Renal cortex interstitium (tissue), 11 donors: Measurements from ENCODE around the gene RIBC1. TPM values are rescaled to one million over a fixed set of nuclear protein-coding genes. Genes with fewer than 3 reads are reported as not detected.

Experiments
- DNase-seq, 11 donors: peaks; one replicate each; pipeline ENCODE4 v3.0.0-alpha.2; 2013; ENCODE audit warnings: low read depth in 9 of 11, low spot score in 4 of 11; ENCODE audit errors: extremely low read depth in 1 of 11
- polyA plus RNA-seq, 3 donors: library from polyadenylated mRNA; unstranded; fragments of 120-200 nt; gene quantifications; one replicate each; pipeline ENCODE4 v1.2.1, GENCODE V29; 2013; ENCODE audit not compliant: insufficient read length in 3 of 3

The RIBC1 gene
- polyA plus RNA-seq, 3 donors = 4.9 to 5.3 (median 5.2) TPM

DNA sequence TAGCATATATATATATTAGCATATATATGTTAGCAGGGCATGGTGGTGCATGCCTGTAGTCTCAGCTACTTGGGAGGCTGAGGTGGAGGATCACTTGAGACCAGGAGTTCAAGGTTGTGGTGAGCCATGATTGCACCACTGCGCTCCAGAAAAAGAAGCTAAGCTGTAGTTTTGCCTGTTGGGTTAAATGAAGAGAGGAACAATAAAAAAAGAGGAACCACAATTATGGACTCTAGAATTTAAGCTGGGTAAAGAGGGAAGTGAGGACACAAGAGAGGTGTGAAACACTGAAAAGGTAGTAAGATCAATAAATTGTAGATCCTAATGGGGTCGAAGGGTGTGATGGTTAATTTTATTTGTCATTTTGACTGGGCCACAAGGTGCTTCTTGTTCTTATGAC is 52.0 kb downstream of the RIBC1 start:
- DNase-seq = no peak

DNA sequence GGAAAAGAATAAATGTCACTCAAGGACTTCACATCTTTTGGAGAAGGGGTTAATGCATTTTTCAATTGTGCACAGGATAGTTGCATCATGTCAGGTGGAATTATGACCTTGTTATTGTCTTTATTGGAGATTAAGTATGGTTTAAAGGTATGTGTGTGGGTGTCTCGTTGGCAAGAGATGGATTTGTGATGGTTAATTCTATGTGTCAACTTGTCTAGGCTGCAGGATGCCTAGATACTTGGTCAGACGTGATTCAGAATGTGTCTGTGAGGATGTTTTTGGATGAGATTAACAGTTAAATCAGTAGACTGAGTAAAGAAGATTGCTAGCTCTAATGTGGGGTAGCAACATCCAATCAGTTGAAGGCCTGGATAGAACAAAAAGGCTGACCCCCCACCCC is 53.7 kb downstream of the RIBC1 start:
- no peak for DNase-seq

DNA sequence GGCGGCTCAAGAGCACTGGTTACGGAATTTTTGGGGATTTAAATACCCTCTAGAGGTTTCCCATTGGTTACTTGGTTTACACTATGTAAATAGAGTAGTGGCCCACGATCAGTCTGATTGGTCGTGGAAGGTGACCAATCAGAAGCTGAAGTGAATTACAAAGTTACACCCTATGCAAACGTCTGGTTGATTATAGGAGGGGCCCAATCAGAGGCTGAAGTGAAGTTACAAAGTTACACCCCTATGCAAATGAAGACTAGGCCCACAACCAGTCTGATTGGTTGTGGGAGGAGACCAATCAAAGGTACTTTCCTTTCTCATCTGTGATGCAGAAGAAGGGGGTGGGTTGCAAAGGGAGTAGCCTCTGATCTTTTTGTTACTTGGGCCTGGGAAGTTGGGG is 56.6 kb downstream of the RIBC1 start:
- no peak for DNase-seq

Other genes with a start within 250 kb of the RIBC1 start
- 100 to 1,000 TPM in 1 of 3 donors, 10 to 100 TPM in 2; 72.0 to 105 (median 78.0) TPM for gene KDM5C, start 197.7 kb upstream of the RIBC1 start, polyA plus RNA-seq
- 10 to 100 TPM; 12.9 to 21.1 (median 15.3) TPM for gene IQSEC2, start 141.3 kb upstream of the RIBC1 start, polyA plus RNA-seq
- 100 to 1,000 TPM; 108 to 120 (median 117) TPM for gene SMC1A, start 219 bp upstream of the RIBC1 start, polyA plus RNA-seq
- 100 to 1,000 TPM; 101 to 118 (median 102) TPM for gene HSD17B10, start 11.5 kb downstream of the RIBC1 start, polyA plus RNA-seq